Activated CD4-positive, alpha-beta T cell treated with anti-CD3 and anti-CD28 coated beads for 36 hours (primary cell): Measurements from ENCODE around the gene MGLL. TPM values are rescaled to one million over a fixed set of nuclear protein-coding genes. Genes with fewer than 3 reads are reported as not detected.
A peak's percentile ranks its signal among the peaks of the same experiment; 100 is the strongest.

Source experiments
- ATAC-seq: fragments of 200-7000 bp; cut with Tn5 transposase; one replicate; pipeline ENCODE4 v1.10.0; 2021; ENCODE audit warnings: mild to moderate bottlenecking, moderate library complexity
- CTCF ChIA-PET: fragments of 350-600 bp; sonication (Branson Sonifier 250); formaldehyde crosslinking; loops from one replicate; lab custom pipeline; 2021; ENCODE audit warnings: antibody characterized with exemption; lab: Charles Lee
- POLR2A ChIA-PET: fragments of 350-600 bp; sonication (Branson Sonifier 250); formaldehyde crosslinking; loops from one replicate; lab custom pipeline; 2021; ENCODE audit warnings: antibody characterized with exemption, inconsistent platforms; lab: Charles Lee
- DNase-seq: peaks from one replicate; pipeline ENCODE4 v3.0.0-alpha.2; 2020
- H3K27ac Mint-ChIP-seq: one replicate; pipeline ENCODE4 v1.8.0; 2021; ENCODE audit warnings: mixed read lengths
- H3K27me3 Mint-ChIP-seq: one replicate; pipeline ENCODE4 v1.8.0; 2021; ENCODE audit warnings: mixed read lengths
- H3K36me3 Mint-ChIP-seq: one replicate; pipeline ENCODE4 v1.8.0; 2021; ENCODE audit warnings: low read depth, mixed read lengths
- H3K4me1 Mint-ChIP-seq: one replicate; pipeline ENCODE4 v1.8.0; 2021; ENCODE audit warnings: mixed read lengths
- H3K4me3 Mint-ChIP-seq: one replicate; pipeline ENCODE4 v1.8.0; 2021; ENCODE audit warnings: mild to moderate bottlenecking, moderate library complexity, mixed read lengths
- H3K9me3 Mint-ChIP-seq: one replicate; pipeline ENCODE4 v1.8.0; 2021; ENCODE audit warnings: low read depth, mixed read lengths
- intact Hi-C, 2 experiments: fragments of 100-400 bp; cut with DNase I in 1 of 2; cut with micrococcal nuclease in 1 of 2; formaldehyde crosslinking; loops; one replicate each; pipeline versions ENCODE4 v1.14.2 to v1.15.1; 2022 to 2024; cut with DNase I, micrococcal nuclease
- total RNA-seq, 2 experiments: library from RNA; stranded (reverse); gene quantifications; one replicate each; pipeline ENCODE4 v1.2.3, GENCODE V29; 2021

The MGLL gene
- total RNA-seq, 2 experiments from 2014 or later = 0.49 to 0.50 TPM

GRCh38 chr3:127671523-127672428 is 150.5 kb downstream of the MGLL start:
- DNase-seq (peak; percentile 49), ATAC-seq (peak; percentile 14)
- peaks cover 22% of the 10 kb centered on the region for H3K4me1 Mint-ChIP-seq
- CTCF ChIA-PET = interaction anchor here (0.7 kb wide), 1 partner anchor 405 kb away, joined by 5 read pairs; no protein-coding TSS in a partner anchor
- no peaks in the 10 kb centered on the region for H3K27me3 Mint-ChIP-seq
- POLR2A ChIA-PET = interaction anchor here (0.6 to 1.1 kb wide), 2 partner anchors 9 to 435 kb away, joined by 3 read pairs; no protein-coding TSS in a partner anchor
- no peaks in the 10 kb centered on the region for H3K36me3 Mint-ChIP-seq
- intact Hi-C loops = loop anchor here (1.0 to 5.0 kb wide), 14 partner anchors 26 to 1756 kb away; partner anchors contain the start of genes MCM2 (in 2 of the 2), SEC61A1 (in 2 of the 2), TPRA1 (in 2 of the 2) and ACAD9 (in 1 of the 2)
- H3K27ac Mint-ChIP-seq = peak overlapping the region; percentile 96
- H3K9me3 Mint-ChIP-seq = no peaks in the 10 kb centered on the region
- peak overlapping the region; percentile 88 for H3K4me3 Mint-ChIP-seq

GRCh38 chr3:127670761-127671522 is 151.4 kb downstream of the MGLL start:
- DNase-seq (no peak), ATAC-seq (no peak)
- peak overlapping the region; percentile 88 for H3K4me3 Mint-ChIP-seq
- H3K9me3 Mint-ChIP-seq = no peaks in the 10 kb centered on the region
- ChIA-PET CTCF (interaction anchor here (0.7 kb wide), 1 partner anchor 71 kb away, joined by 3 read pairs; no protein-coding TSS in a partner anchor), POLR2A (interaction anchor here (0.6 kb wide), 1 partner anchor 435 kb away, joined by 3 read pairs; no protein-coding TSS in a partner anchor)
- peaks cover 19% of the 10 kb centered on the region for H3K4me1 Mint-ChIP-seq
- intact Hi-C loops = loop anchor here (5.0 kb wide), 2 partner anchors 381 to 1756 kb away; partner anchors contain the start of genes EFCAB12 (in 1 of the 2) and SEC61A1 (in 1 of the 2)
- no peaks in the 10 kb centered on the region for H3K36me3 Mint-ChIP-seq
- no peaks in the 10 kb centered on the region for H3K27me3 Mint-ChIP-seq
- H3K27ac Mint-ChIP-seq = no peak overlapping the region

DNA sequence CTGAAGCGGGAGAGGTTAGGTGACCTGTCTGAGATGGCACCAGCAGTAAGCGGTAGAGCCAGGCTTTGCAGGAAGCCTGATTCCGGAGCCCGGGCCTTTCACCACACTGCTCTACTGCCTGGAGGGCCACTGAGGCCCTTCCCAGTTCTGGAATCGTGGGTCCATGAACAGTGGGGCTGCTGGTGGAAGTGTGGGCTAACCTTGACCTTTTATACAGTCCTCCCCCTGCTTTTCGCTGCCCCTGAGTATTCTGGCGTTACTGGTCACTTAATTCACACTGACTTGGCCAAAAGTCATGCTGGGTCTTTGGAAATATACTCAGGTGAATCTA is 152.1 kb downstream of the MGLL start:
- Mint-ChIP-seq H3K36me3 (no peaks in the 10 kb centered on the region), H3K9me3 (no peaks in the 10 kb centered on the region), H3K4me1 (peaks cover 19% of the 10 kb centered on the region), H3K4me3 (no peak overlapping the region), H3K27ac (peak overlapping the region; percentile 25), H3K27me3 (no peaks in the 10 kb centered on the region)
- ATAC-seq = no peak
- intact Hi-C loops = loop anchor here (5.0 kb wide), 2 partner anchors 382 to 1757 kb away; partner anchors contain the start of genes EFCAB12 (in 1 of the 2) and SEC61A1 (in 1 of the 2)
- no peak for DNase-seq
- CTCF ChIA-PET = interaction anchor here (0.7 kb wide), 1 partner anchor 71 kb away, joined by 3 read pairs; no protein-coding TSS in a partner anchor
- POLR2A ChIA-PET = no interaction called here

GRCh38 chr3:127669541-127670228 is 152.6 kb downstream of the MGLL start:
- DNase-seq (no peak), ATAC-seq (no peak)
- ChIA-PET CTCF (no interaction called here), POLR2A (no interaction called here)
- Mint-ChIP-seq H3K27me3 (no peaks in the 10 kb centered on the region), H3K27ac (no peak overlapping the region), H3K4me3 (no peak overlapping the region), H3K9me3 (no peaks in the 10 kb centered on the region), H3K4me1 (peaks cover 14% of the 10 kb centered on the region), H3K36me3 (no peaks in the 10 kb centered on the region)
- intact Hi-C loops = loop anchor here (5.0 kb wide), 2 partner anchors 383 to 1758 kb away; partner anchors contain the start of genes EFCAB12 (in 1 of the 2) and SEC61A1 (in 1 of the 2)

- CTCF ChIA-PET = interaction anchor here (0.6 kb wide), 1 partner anchor 14 kb away, joined by 4 read pairs; no protein-coding TSS in a partner anchor
- peaks cover 7% of the 10 kb centered on the region for H3K4me1 Mint-ChIP-seq
- ATAC-seq (no peak), DNase-seq (no peak)
- no peaks in the 10 kb centered on the region for H3K36me3 Mint-ChIP-seq
- no peaks in the 10 kb centered on the region for H3K9me3 Mint-ChIP-seq
- no peaks in the 10 kb centered on the region for H3K27me3 Mint-ChIP-seq
- no peak overlapping the region for H3K27ac Mint-ChIP-seq
- intact Hi-C loops = no loop called here
- no peak overlapping the region for H3K4me3 Mint-ChIP-seq
- POLR2A ChIA-PET = interaction anchor here (0.6 kb wide), 1 partner anchor 24 kb away, joined by 6 read pairs; no protein-coding TSS in a partner anchor
Measured at GRCh38 chr3:127668906-127669305, 153.4 kb downstream of the MGLL start.

DNA sequence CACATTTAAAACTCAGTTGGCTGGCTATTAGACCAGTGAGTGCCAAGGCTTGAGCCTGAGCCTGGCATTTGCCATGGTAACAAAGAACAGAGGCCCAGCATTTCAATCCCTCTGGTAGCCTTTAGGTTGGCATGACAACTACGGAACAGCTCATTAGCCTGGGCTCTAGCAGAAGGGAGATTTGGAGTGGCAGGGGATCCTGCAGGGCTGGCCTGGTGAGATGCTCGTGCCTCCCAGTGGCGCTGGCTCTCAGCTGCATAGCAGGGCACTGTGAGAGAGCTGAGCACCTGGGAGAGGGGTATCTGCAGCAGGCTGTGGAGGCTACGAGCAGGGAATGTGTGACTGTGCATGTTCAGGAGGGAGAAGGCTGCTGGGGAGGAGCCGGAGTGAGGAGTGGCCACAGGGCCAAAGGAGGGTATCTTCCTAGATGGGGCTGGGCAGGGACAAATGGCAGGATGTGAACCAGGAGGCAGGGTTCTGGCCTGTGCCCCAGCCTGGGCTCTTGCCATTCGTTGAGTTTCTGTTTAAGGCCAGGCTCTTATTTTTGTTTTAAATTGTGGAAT is 155.1 kb downstream of the MGLL start:
- Mint-ChIP-seq H3K9me3 (no peaks in the 10 kb centered on the region), H3K4me3 (no peak overlapping the region), H3K27me3 (no peaks in the 10 kb centered on the region), H3K36me3 (no peaks in the 10 kb centered on the region), H3K4me1 (peaks cover 2% of the 10 kb centered on the region), H3K27ac (no peak overlapping the region)
- ATAC-seq (no peak), DNase-seq (no peak)
- intact Hi-C loops = no loop called here
- CTCF ChIA-PET = no interaction called here
- POLR2A ChIA-PET = no interaction called here

- ChIA-PET CTCF (no interaction called here), POLR2A (no interaction called here)
- DNase-seq (no peak), ATAC-seq (no peak)
- H3K4me3 Mint-ChIP-seq = no peak overlapping the region
- H3K4me1 Mint-ChIP-seq = peaks cover 2% of the 10 kb centered on the region
- intact Hi-C loops = no loop called here
- no peak overlapping the region for H3K27ac Mint-ChIP-seq
- no peaks in the 10 kb centered on the region for H3K36me3 Mint-ChIP-seq
- no peaks in the 10 kb centered on the region for H3K27me3 Mint-ChIP-seq
- H3K9me3 Mint-ChIP-seq = no peaks in the 10 kb centered on the region
Measured at GRCh38 chr3:127666676-127667075, 155.6 kb downstream of the MGLL start.

DNA sequence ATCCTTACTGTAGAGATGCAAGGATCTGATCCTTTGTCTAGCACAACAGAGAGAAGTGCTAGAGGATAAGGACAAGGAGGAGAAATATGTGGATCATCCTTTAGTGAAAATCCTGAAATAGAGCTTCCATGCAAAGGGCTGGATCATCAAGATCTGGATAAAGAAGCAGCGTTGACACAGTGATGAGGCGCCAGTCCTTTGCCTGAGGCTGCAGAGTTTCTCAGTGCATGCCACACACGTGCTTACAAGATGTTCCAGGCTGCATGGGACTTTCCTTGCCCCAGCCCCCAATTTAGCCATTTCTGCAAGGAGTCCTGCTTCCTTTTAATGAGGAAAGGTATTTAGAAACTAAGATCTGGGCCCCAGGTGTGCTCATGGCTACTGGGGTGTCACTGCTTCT is 156.7 kb downstream of the MGLL start:
- ATAC-seq = no peak
- H3K9me3 Mint-ChIP-seq = no peaks in the 10 kb centered on the region
- ChIA-PET CTCF (no interaction called here), POLR2A (no interaction called here)
- intact Hi-C loops = no loop called here
- no peaks in the 10 kb centered on the region for H3K27me3 Mint-ChIP-seq
- H3K4me1 Mint-ChIP-seq = no peaks in the 10 kb centered on the region
- no peak overlapping the region for H3K4me3 Mint-ChIP-seq
- H3K36me3 Mint-ChIP-seq = no peaks in the 10 kb centered on the region
- H3K27ac Mint-ChIP-seq = no peak overlapping the region
- DNase-seq = no peak

- ChIA-PET CTCF (no interaction called here), POLR2A (no interaction called here)
- no peaks in the 10 kb centered on the region for H3K36me3 Mint-ChIP-seq
- no peak overlapping the region for H3K4me3 Mint-ChIP-seq
- ATAC-seq (no peak), DNase-seq (no peak)
- intact Hi-C loops = no loop called here
- H3K9me3 Mint-ChIP-seq = no peaks in the 10 kb centered on the region
- H3K27me3 Mint-ChIP-seq = no peaks in the 10 kb centered on the region
- H3K27ac Mint-ChIP-seq = no peak overlapping the region
- no peaks in the 10 kb centered on the region for H3K4me1 Mint-ChIP-seq
Measured at GRCh38 chr3:127665165-127665564, 157.2 kb downstream of the MGLL start.

DNA sequence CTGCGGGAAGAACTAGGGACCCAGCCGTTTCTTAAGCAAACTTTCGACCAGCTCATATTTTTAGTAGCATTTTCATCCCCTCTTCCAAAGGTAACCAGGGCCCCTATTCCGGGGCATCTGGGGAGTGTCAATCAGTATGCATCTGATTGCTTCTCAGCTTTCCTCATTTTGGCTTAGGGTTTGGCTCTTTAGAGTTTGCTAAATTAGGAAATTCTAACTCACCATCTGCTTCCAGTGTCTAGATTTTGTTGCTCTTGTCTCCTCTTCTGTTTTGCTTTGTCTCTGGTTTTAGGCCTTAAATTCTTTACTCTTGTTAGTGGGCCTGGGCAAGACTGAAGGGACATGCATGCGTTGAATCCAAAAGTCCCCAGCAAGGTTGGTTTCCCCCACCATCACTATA is 159.2 kb downstream of the MGLL start:
- CTCF ChIA-PET = no interaction called here
- POLR2A ChIA-PET = interaction anchor here (1.3 kb wide), 1 partner anchor 9 kb away, joined by 3 read pairs; no protein-coding TSS in a partner anchor
- DNase-seq (no peak), ATAC-seq (no peak)
- Mint-ChIP-seq H3K4me3 (no peak overlapping the region), H3K4me1 (no peaks in the 10 kb centered on the region), H3K9me3 (no peaks in the 10 kb centered on the region), H3K27me3 (no peaks in the 10 kb centered on the region), H3K36me3 (no peaks in the 10 kb centered on the region), H3K27ac (no peak overlapping the region)
- intact Hi-C loops = no loop called here
